Activated CD8-positive, alpha-beta T cell treated with anti-CD3 and anti-CD28 coated beads for 36 hours (primary cell): ENCODE results near the gene TOMM6. TPM values are rescaled to one million over a fixed set of nuclear protein-coding genes. Genes with fewer than 3 reads are reported as not detected.

Source experiments
- ATAC-seq: fragments of 200-7000 bp; cut with Tn5 transposase; one replicate; pipeline ENCODE4 v1.10.0; 2021; ENCODE audit warnings: mild to moderate bottlenecking, moderate library complexity
- CTCF ChIA-PET: fragments of 350-600 bp; sonication (Branson Sonifier 250); formaldehyde crosslinking; loops from one replicate; lab custom pipeline; 2021; ENCODE audit warnings: antibody characterized with exemption; lab: Charles Lee
- POLR2A ChIA-PET: fragments of 350-600 bp; sonication (Branson Sonifier 250); formaldehyde crosslinking; loops from one replicate; lab custom pipeline; 2021; ENCODE audit warnings: antibody characterized with exemption; lab: Charles Lee
- DNase-seq: peaks from one replicate; pipeline ENCODE4 v3.0.0-alpha.2; 2020
- H3K27ac Mint-ChIP-seq: one replicate; pipeline ENCODE4 v1.8.0; 2021; ENCODE audit warnings: mild to moderate bottlenecking, mixed read lengths
- H3K27me3 Mint-ChIP-seq: one replicate; pipeline ENCODE4 v1.8.0; 2021; ENCODE audit warnings: mixed read lengths
- H3K36me3 Mint-ChIP-seq: one replicate; pipeline ENCODE4 v1.8.0; 2021; ENCODE audit warnings: low read depth, mixed read lengths
- H3K4me1 Mint-ChIP-seq: one replicate; pipeline ENCODE4 v1.8.0; 2021; ENCODE audit warnings: low read depth, mixed read lengths
- H3K4me3 Mint-ChIP-seq: one replicate; pipeline ENCODE4 v1.8.0; 2021; ENCODE audit warnings: mild to moderate bottlenecking, moderate library complexity, mixed read lengths
- H3K9me3 Mint-ChIP-seq: one replicate; pipeline ENCODE4 v1.8.0; 2021; ENCODE audit warnings: mixed read lengths
- CTCF ChIP-seq: fragments of 200-600 bp; IDR thresholded peaks from one replicate; pipeline ENCODE4 v1.8.0; 2022; ENCODE audit warnings: antibody characterized with exemption, mild to moderate bottlenecking
- intact Hi-C: fragments of 100-400 bp; cut with micrococcal nuclease; formaldehyde crosslinking; loops from one replicate; pipeline ENCODE4 v1.10.0; 2022
- total RNA-seq, 2 experiments: library from RNA; stranded (reverse); gene quantifications; one replicate each; pipeline ENCODE4 v1.2.3, GENCODE V29; 2021

Gene TOMM6
- total RNA-seq, 2 experiments from 2014 or later: 310 to 314 TPM

- peaks cover 14% of the 10 kb centered on the region for H3K36me3 Mint-ChIP-seq
- DNase-seq (no peak), ATAC-seq (no peak)
- CTCF ChIA-PET: interaction anchor here (0.6 to 12.8 kb wide), 8 partner anchors 8 to 312 kb away, joined by 3 to 214 read pairs (median 3); partner anchors contain the start of genes BYSL, MED20 and TAF8
- no peaks in the 10 kb centered on the region for H3K9me3 Mint-ChIP-seq
- intact Hi-C loops: loop anchor here (10.0 kb wide), 1 partner anchor 140 kb away; the partner anchor contains the start of genes BYSL and MED20
- peaks cover 18% of the 10 kb centered on the region for H3K4me1 Mint-ChIP-seq
- H3K27ac Mint-ChIP-seq: no peak overlapping the region
- no peak for TF ChIP-seq CTCF
- peak overlapping the region; percentile 91 for H3K4me3 Mint-ChIP-seq
- POLR2A ChIA-PET: interaction anchor here (0.8 to 4.8 kb wide), 3 partner anchors 137 to 264 kb away, joined by 4 to 49 read pairs (median 37); partner anchors contain the start of genes BYSL, MED20 and TAF8
- H3K27me3 Mint-ChIP-seq: peaks cover 6% of the 10 kb centered on the region
These were observed 2.8 kb upstream of the TOMM6 start for GRCh38 chr6:41784581-41785171.

- Mint-ChIP-seq H3K4me1 (peaks cover 23% of the 10 kb centered on the region), H3K4me3 (peak overlapping the region; percentile 91), H3K27ac (no peak overlapping the region), H3K9me3 (no peaks in the 10 kb centered on the region), H3K36me3 (peaks cover 19% of the 10 kb centered on the region), H3K27me3 (peaks cover 6% of the 10 kb centered on the region)
- intact Hi-C loops: loop anchor here (10.0 kb wide), 1 partner anchor 140 kb away; the partner anchor contains the start of genes BYSL and MED20
- ChIA-PET POLR2A (interaction anchor here (0.8 to 4.8 kb wide), 3 partner anchors 136 to 263 kb away, joined by 4 to 49 read pairs (median 37); partner anchors contain the start of genes BYSL, MED20 and TAF8), CTCF (interaction anchor here (0.7 to 12.8 kb wide), 14 partner anchors 9 to 319 kb away, joined by 3 to 214 read pairs (median 4); partner anchors contain the start of genes BYSL, MED20 and TAF8)
- TF ChIP-seq CTCF: no peak
- DNase-seq (no peak), ATAC-seq (no peak)
These were observed 2.2 kb upstream of the TOMM6 start for GRCh38 chr6:41785254-41785653.

DNA sequence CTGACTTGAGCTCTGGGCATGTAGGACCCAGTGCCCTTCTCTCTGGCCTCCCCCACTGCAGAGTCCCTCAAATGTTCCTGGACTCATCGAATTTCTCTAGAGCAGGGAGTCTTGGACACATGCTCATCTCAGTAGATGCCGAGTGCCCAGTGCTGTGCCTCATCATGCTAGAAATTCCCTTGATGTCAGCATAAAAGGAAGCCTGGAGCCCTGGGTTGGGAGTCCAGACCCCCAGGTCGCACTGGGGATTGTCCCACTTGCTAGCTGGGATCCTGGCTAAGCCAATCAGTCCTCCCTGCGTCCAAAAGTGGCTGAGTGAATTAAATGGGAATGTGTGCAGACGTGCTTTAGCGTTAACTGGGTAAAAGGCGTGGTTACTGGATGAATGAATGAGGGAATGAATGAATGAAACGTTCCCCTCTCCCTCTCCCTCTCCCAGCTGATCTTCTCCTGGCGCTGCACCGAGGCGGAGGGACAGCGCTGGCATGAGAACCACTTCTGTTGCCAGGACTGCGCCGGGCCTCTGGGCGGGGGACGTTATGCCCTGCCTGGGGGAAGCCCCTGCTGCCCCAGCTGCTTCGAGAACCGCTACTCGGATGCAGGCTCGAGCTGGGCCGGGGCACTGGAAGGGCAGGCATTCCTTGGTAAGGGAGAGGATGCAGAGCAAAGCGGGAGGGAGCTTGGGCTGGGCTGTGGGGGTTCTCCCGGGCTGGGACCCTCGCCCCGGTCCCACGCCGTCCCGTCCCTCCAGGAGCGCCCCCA, 1.6 kb upstream of the TOMM6 start:
- ATAC-seq (no peak), DNase-seq (peak; percentile 18)
- peaks cover 23% of the 10 kb centered on the region for H3K36me3 Mint-ChIP-seq
- ChIA-PET CTCF (interaction anchor here (0.7 to 12.8 kb wide), 24 partner anchors 9 to 384 kb away, joined by 3 to 214 read pairs (median 3); partner anchors contain the start of genes BYSL, MED20, TAF8 and USP49), POLR2A (interaction anchor here (1.1 to 4.8 kb wide), 6 partner anchors 136 to 319 kb away, joined by 3 to 49 read pairs (median 8); partner anchors contain the start of genes BYSL, MED20 and TAF8)
- no peaks in the 10 kb centered on the region for H3K9me3 Mint-ChIP-seq
- H3K4me3 Mint-ChIP-seq: peak overlapping the region; percentile 91
- intact Hi-C loops: loop anchor here (2.0 to 10.0 kb wide), 2 partner anchors 139 to 261 kb away; partner anchors contain the start of genes BYSL and MED20
- H3K27me3 Mint-ChIP-seq: peaks cover 5% of the 10 kb centered on the region
- TF ChIP-seq CTCF: no peak
- H3K4me1 Mint-ChIP-seq: peaks cover 24% of the 10 kb centered on the region
- no peak overlapping the region for H3K27ac Mint-ChIP-seq

- CTCF ChIA-PET: interaction anchor here (0.6 to 12.8 kb wide), 43 partner anchors 10 to 761 kb away, joined by 3 to 214 read pairs (median 4); partner anchors contain the start of genes BYSL, MED20, TAF8 and USP49
- no peaks in the 10 kb centered on the region for H3K27me3 Mint-ChIP-seq
- peak overlapping the region; percentile 97 for H3K27ac Mint-ChIP-seq
- H3K4me1 Mint-ChIP-seq: peaks cover 19% of the 10 kb centered on the region
- H3K9me3 Mint-ChIP-seq: no peaks in the 10 kb centered on the region
- H3K4me3 Mint-ChIP-seq: peak overlapping the region; percentile 91
- H3K36me3 Mint-ChIP-seq: peaks cover 26% of the 10 kb centered on the region
- POLR2A ChIA-PET: interaction anchor here (1.0 to 4.8 kb wide), 16 partner anchors 8 to 318 kb away, joined by 3 to 49 read pairs (median 6); partner anchors contain the start of genes BYSL, MED20, TAF8 and TFEB
- peak; percentile 60 for TF ChIP-seq CTCF
- peak; percentile 89 for DNase-seq
- peak; percentile 79 for ATAC-seq
- intact Hi-C loops: loop anchor here (2.0 to 10.0 kb wide), 2 partner anchors 138 to 260 kb away; partner anchors contain the start of genes BYSL and MED20
These were observed 859 bp upstream of the TOMM6 start for GRCh38 chr6:41786451-41787218.
